B cell (primary cell): ENCODE measurements around the gene PIK3C2G. TPM values are rescaled to one million over a fixed set of nuclear protein-coding genes. Genes with fewer than 3 reads are reported as not detected.

Experiments
- ATAC-seq: fragments of 200-7000 bp; cut with Tn5 transposase; one replicate; pipeline ENCODE4 v1.10.0; 2021; ENCODE audit warnings: low read depth, mild to moderate bottlenecking, moderate number of reproducible peaks, moderate library complexity
- CTCF ChIA-PET: fragments of 350-600 bp; sonication (Branson Sonifier 250); formaldehyde crosslinking; loops from one replicate; lab custom pipeline; 2021; ENCODE audit warnings: antibody characterized with exemption, inconsistent platforms; lab: Charles Lee
- POLR2A ChIA-PET: fragments of 350-600 bp; sonication (Branson Sonifier 250); formaldehyde crosslinking; loops from one replicate; lab custom pipeline; 2021; ENCODE audit warnings: antibody characterized with exemption; lab: Charles Lee
- DNase-seq: peaks from one replicate; pipeline ENCODE4 v3.0.0; 2013
- H2AFZ ChIP-seq: 2 replicates; pipeline ENCODE4 v1.6.1; 2012; ENCODE audit warnings: mild to moderate bottlenecking, low read depth, low read length; ENCODE audit not compliant: insufficient read depth, poor library complexity, severe bottlenecking
- H3K27ac ChIP-seq, 2 donors: 1 replicate in 1 of 2; 2 replicates in 1 of 2; pipeline ENCODE4 v1.5.1; 2012 to 2013; ENCODE audit warnings: low read length in 2 of 2, mild to moderate bottlenecking in 2 of 2, moderate library complexity in 1 of 2
- H3K27me3 ChIP-seq, 4 experiments: fragments of 200-600 bp in 1 of 4; sonication (generic) in 1 of 4; replicated peaks in 1 of 4; 1 replicate in 2 of 4; 2 replicates in 2 of 4; pipeline versions ENCODE4 v1.6.1 to v1.7.0; 2013 to 2016; ENCODE audit warnings: low read length in 3 of 4, mild to moderate bottlenecking in 2 of 4, mixed read lengths in 1 of 4, moderate library complexity in 1 of 4; ENCODE audit not compliant: insufficient read depth in 4 of 4, control insufficient read depth in 3 of 4; ENCODE audit errors: control extremely low read depth in 1 of 4
- H3K36me3 ChIP-seq, 2 experiments: replicated peaks in 1 of 2; 1 replicate in 1 of 2; 2 replicates in 1 of 2; pipeline versions ENCODE4 v1.6.1 to v1.7.1; 2013; ENCODE audit warnings: low read length in 1 of 2; ENCODE audit not compliant: insufficient read depth in 2 of 2, control insufficient read depth in 1 of 2; ENCODE audit errors: control extremely low read depth in 1 of 2, extremely low read depth in 1 of 2
- H3K4me1 ChIP-seq, 2 donors: fragments of 200-600 bp in 1 of 2; sonication (generic) in 1 of 2; 1 replicate in 1 of 2; 2 replicates in 1 of 2; pipeline versions ENCODE4 v1.5.1 to v1.6.1; 2013 to 2017; ENCODE audit warnings: low read length in 2 of 2; ENCODE audit not compliant: control insufficient read depth in 2 of 2, insufficient read depth in 2 of 2
- H3K4me2 ChIP-seq: replicated peaks from 2 replicates; pipeline ENCODE3; 2012; ENCODE audit warnings: mild to moderate bottlenecking, low read depth, low read length; ENCODE audit not compliant: poor library complexity, severe bottlenecking
- H3K4me3 ChIP-seq, 5 experiments: fragments of 200-600 bp in 1 of 5; sonication (generic) in 1 of 5; 1 replicate in 3 of 5; 2 replicates in 2 of 5; pipeline versions ENCODE4 v1.5.1 to v1.7.0; 2011 to 2016; ENCODE audit warnings: low read length in 4 of 5, mild to moderate bottlenecking in 4 of 5, low read depth in 2 of 5, control low read depth in 1 of 5, moderate library complexity in 1 of 5; ENCODE audit not compliant: insufficient read depth in 1 of 5; ENCODE audit errors: control extremely low read depth in 1 of 5, extremely low read depth in 1 of 5
- H3K79me2 ChIP-seq: fragments of 200-600 bp; sonication (generic); one replicate; pipeline ENCODE4 v1.6.0; 2016; ENCODE audit warnings: low read length; ENCODE audit not compliant: control insufficient read depth, insufficient read depth
- H3K9ac ChIP-seq: fragments of 200-600 bp; sonication (generic); 2 replicates; pipeline ENCODE4 v1.6.1; 2017; ENCODE audit warnings: mild to moderate bottlenecking, low read length, moderate library complexity
- H3K9me3 ChIP-seq, 3 donors: one replicate each; pipeline versions ENCODE4 v1.6.1 to v1.7.1; 2013; ENCODE audit warnings: low read length in 2 of 3; ENCODE audit not compliant: control insufficient read depth in 2 of 3, insufficient read depth in 1 of 3; ENCODE audit errors: control extremely low read depth in 1 of 3
- H4K20me1 ChIP-seq: 2 replicates; pipeline ENCODE4 v1.6.0; 2012; ENCODE audit warnings: mild to moderate bottlenecking, low read length; ENCODE audit not compliant: insufficient read depth, control insufficient read depth, poor library complexity, severe bottlenecking
- H3K27ac Mint-ChIP-seq: one replicate; pipeline ENCODE4 v1.8.0; 2021; ENCODE audit warnings: mixed read lengths
- H3K27me3 Mint-ChIP-seq: one replicate; pipeline ENCODE4 v1.8.0; 2021; ENCODE audit warnings: mixed read lengths
- H3K4me1 Mint-ChIP-seq: one replicate; pipeline ENCODE4 v1.8.0; 2021; ENCODE audit warnings: mixed read lengths
- H3K4me3 Mint-ChIP-seq: one replicate; pipeline ENCODE4 v1.8.0; 2021; ENCODE audit warnings: mixed read lengths
- H3K9me3 Mint-ChIP-seq: one replicate; pipeline ENCODE4 v1.8.0; 2022; ENCODE audit warnings: mixed read lengths; ENCODE audit not compliant: insufficient read depth
- EZH2 ChIP-seq: IDR thresholded peaks from 2 replicates; pipeline ENCODE4 v1.6.1; 2012; ENCODE audit warnings: borderline replicate concordance, low read depth, mild to moderate bottlenecking, moderate library complexity, low read length; ENCODE audit not compliant: insufficient read depth, poor library complexity, severe bottlenecking
- WGBS: methylation state at CpG from one replicate; pipeline ENCODE4 v1.1.5; 2013; ENCODE audit warnings: missing lambda C conversion rate; ENCODE audit not compliant: insufficient coverage; 5-methylcytosine and 5-hydroxymethylcytosine counted together
- intact Hi-C: fragments of 100-400 bp; cut with micrococcal nuclease; formaldehyde crosslinking; loops from one replicate; pipeline ENCODE4 v1.10.0; 2022
- polyA plus RNA-seq: library from polyadenylated mRNA; depleted of rRNA; stranded (reverse); fragments of >200 nt; gene quantifications from 2 replicates; pipeline ENCODE4 v1.2.3, GENCODE V29; 2012
- total RNA-seq, 2 donors: library from RNA; stranded (reverse); fragments of 120-200 nt in 1 of 2; gene quantifications; 1 replicate in 1 of 2; 2 replicates in 1 of 2; pipeline versions ENCODE4 v1.2.3 to v1.2.4, GENCODE V29; 2013 to 2022
- TF ChIP-seq, protein P1 (sequence below): fragments of 200-600 bp; IDR thresholded peaks from one replicate; pipeline ENCODE4 v1.8.0; 2022; ENCODE audit warnings: antibody characterized with exemption, mild to moderate bottlenecking

PIK3C2G gene
- total and polyA plus RNA-seq, 2 donors (not counting 1 experiment from before 2014, with no cell fraction given): not detected

DNA sequence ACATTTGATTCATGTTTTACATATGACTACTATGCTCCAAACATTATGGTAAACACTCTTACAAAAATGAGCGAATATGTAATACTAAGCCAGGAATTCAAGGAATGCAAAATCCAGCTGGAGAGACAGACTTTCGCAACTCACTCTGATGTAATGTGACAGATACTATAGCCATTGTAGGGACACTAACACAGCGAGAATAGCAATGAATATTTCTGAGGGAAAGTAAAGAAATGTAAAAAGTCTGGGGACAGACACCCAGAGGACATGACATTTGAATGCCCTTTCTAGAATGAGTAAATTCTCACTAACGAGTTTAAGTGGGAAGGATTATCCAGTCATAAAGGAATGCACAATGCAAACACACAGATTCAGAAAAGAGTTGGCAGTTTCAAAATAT, 121.9 kb downstream of the PIK3C2G start:
- WGBS: 100% methylated on average over 1 of the region's 4 CpGs
- H3K9me3 Mint-ChIP-seq: peaks cover 3% of the 10 kb centered on the region
- Histone ChIP-seq H2AFZ (no peak overlapping the region), H3K79me2 (no peaks in the 10 kb centered on the region), H3K27ac (no peak overlapping the region), H3K27me3 (no peaks in the 10 kb centered on the region), H3K4me1 (no peaks in the 10 kb centered on the region), H3K9me3 (no peaks in the 10 kb centered on the region), H3K4me3 (no peak overlapping the region), H3K4me2 (no peak overlapping the region), H4K20me1 (no peaks in the 10 kb centered on the region), H3K9ac (no peak overlapping the region), H3K36me3 (no peaks in the 10 kb centered on the region)
- DNase-seq (no peak), ATAC-seq (no peak)
- no peak overlapping the region for H3K4me3 Mint-ChIP-seq
- H3K4me1 Mint-ChIP-seq: no peaks in the 10 kb centered on the region
- no peaks in the 10 kb centered on the region for H3K27me3 Mint-ChIP-seq
- ChIA-PET CTCF (no interaction called here), POLR2A (no interaction called here)
- TF ChIP-seq, protein P1, sequence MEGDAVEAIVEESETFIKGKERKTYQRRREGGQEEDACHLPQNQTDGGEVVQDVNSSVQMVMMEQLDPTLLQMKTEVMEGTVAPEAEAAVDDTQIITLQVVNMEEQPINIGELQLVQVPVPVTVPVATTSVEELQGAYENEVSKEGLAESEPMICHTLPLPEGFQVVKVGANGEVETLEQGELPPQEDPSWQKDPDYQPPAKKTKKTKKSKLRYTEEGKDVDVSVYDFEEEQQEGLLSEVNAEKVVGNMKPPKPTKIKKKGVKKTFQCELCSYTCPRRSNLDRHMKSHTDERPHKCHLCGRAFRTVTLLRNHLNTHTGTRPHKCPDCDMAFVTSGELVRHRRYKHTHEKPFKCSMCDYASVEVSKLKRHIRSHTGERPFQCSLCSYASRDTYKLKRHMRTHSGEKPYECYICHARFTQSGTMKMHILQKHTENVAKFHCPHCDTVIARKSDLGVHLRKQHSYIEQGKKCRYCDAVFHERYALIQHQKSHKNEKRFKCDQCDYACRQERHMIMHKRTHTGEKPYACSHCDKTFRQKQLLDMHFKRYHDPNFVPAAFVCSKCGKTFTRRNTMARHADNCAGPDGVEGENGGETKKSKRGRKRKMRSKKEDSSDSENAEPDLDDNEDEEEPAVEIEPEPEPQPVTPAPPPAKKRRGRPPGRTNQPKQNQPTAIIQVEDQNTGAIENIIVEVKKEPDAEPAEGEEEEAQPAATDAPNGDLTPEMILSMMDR: no peak
- TF ChIP-seq EZH2: no peak
- H3K27ac Mint-ChIP-seq: no peak overlapping the region
- intact Hi-C loops: no loop called here

DNA sequence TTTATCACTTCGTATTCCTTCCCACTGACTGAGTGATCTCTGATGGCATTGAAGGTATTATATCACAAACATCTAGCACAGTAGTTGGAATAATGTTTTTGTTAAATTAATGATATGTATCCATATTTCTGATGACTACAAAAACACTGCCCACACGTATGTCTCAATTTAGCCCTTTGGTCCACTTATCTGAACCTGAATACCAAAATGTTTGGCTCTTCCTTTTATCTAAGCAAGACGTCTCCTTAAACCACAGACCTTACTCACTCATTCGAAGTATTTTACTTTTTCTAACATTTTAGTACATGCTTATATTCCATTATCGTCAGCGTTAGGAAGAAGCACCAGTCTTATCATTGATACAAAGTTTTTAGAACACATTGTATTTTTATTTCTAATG, 126.4 kb downstream of the PIK3C2G start:
- H4K20me1 ChIP-seq: no peaks in the 10 kb centered on the region
- no CpG with 5 or more reads among the region's 6 CpGs for WGBS
- Mint-ChIP-seq H3K27me3 (no peaks in the 10 kb centered on the region), H3K4me1 (no peaks in the 10 kb centered on the region), H3K4me3 (no peak overlapping the region), H3K9me3 (no peaks in the 10 kb centered on the region), H3K27ac (no peak overlapping the region)
- H3K9me3 ChIP-seq: no peaks in the 10 kb centered on the region
- H3K4me2 ChIP-seq: no peak overlapping the region
- H3K9ac ChIP-seq: no peak overlapping the region
- no peaks in the 10 kb centered on the region for H3K79me2 ChIP-seq
- intact Hi-C loops: no loop called here
- H3K27ac ChIP-seq: no peak overlapping the region
- no peaks in the 10 kb centered on the region for H3K4me1 ChIP-seq
- H3K27me3 ChIP-seq: no peaks in the 10 kb centered on the region
- DNase-seq: no peak
- H2AFZ ChIP-seq: no peak overlapping the region
- CTCF ChIA-PET: no interaction called here
- TF ChIP-seq, protein P1: no peak
- TF ChIP-seq EZH2: no peak
- no peak overlapping the region for H3K4me3 ChIP-seq
- no peak for ATAC-seq
- H3K36me3 ChIP-seq: no peaks in the 10 kb centered on the region
- POLR2A ChIA-PET: no interaction called here
